DMS114 treated with DMSO at 0.1 percent for 48 hours (cell line): ENCODE measurements around the gene TET2.

ENCODE experiments used
- DNase-seq: peaks from one replicate; lab custom pipeline; 2025; ENCODE audit not compliant: unreplicated experiment; lab: John Stamatoyannopoulos, UW

Gene TET2

GRCh38 chr4:105140684-105141490, 5.8 kb upstream of the TET2 start:
- no peak for DNase-seq

GRCh38 chr4:105145156-105145902, 1.3 kb upstream of the TET2 start:
- DNase-seq: no peak

- DNase-seq: no peak
Observed at GRCh38 chr4:105145903-105146275, 787 bp upstream of the TET2 start.

GRCh38 chr4:105147016-105147552, 408 bp downstream of the TET2 start:
- DNase-seq: no peak

- DNase-seq: peak; percentile 32
Observed at GRCh38 chr4:105147553-105148161, 981 bp downstream of the TET2 start.

DNA sequence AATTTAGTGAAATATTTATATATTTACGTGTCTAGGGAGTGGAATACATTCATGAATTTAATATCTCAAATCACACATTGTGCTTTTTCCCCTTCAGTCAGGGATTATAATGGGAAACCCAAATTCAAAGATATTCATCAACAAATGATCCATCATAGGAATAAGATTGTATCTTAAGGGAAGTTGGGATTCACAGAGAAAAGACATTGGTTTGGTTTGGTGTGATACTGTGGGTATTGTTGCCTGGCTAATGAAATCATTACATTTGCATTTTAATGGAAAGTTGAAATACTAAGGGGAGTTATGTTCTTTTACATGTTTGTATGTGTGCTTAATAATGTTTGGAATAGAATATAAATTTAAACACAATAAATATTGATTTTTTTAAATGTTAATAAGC, 1.7 kb downstream of the TET2 start:
- no peak for DNase-seq

GRCh38 chr4:105148776-105149175, 2.1 kb downstream of the TET2 start:
- DNase-seq: no peak

- no peak for DNase-seq
Observed at GRCh38 chr4:105149771-105150170, 3.1 kb downstream of the TET2 start.

GRCh38 chr4:105150503-105150902, 3.8 kb downstream of the TET2 start:
- DNase-seq: no peak

DNA sequence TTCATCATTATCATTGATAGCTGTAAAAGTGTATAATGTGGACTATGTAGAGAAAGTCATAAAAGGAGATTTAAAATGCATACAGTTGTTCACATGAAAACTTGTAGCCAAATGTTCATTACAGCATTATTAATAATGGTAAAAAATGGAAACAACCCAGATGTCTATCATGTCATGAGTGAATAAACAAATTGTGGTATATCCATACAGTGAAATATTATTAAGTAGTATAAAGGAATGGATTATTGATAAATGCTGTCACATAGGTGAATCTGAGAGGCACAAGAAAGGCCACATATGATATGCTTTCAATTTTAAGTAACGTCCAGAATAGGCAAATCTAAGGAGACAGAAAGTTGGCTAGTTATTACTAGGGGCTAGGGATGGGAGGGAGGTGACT, 7.1 kb downstream of the TET2 start:
- DNase-seq: no peak

DNA sequence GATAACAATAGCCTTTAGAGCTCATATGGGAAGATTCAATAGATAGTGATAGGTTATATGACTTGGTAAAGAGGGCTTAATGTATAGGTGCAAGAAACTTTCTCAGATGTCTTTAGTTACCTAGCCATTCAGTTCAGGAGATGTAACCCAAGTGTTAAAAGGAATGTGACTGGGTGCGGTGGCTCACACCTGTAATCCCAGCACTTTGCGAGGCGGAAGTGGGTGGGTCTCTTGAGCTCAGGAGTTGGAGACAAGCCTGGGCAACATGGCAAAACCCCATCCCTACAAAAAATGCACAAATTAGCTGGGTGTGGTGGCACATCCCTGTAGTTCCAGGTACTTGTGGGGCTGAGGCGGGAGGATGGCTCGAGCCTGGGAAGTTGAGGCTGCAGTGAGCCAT, 7.9 kb downstream of the TET2 start:
- DNase-seq: no peak

GRCh38 chr4:105155426-105155825, 8.8 kb downstream of the TET2 start:
- no peak for DNase-seq

- no peak for DNase-seq
Observed at GRCh38 chr4:105158837-105159236, 12.2 kb downstream of the TET2 start.

GRCh38 chr4:105162123-105162796, 15.6 kb downstream of the TET2 start:
- no peak for DNase-seq

- DNase-seq: no peak
Observed at GRCh38 chr4:105164548-105164947, 17.9 kb downstream of the TET2 start.

DNA sequence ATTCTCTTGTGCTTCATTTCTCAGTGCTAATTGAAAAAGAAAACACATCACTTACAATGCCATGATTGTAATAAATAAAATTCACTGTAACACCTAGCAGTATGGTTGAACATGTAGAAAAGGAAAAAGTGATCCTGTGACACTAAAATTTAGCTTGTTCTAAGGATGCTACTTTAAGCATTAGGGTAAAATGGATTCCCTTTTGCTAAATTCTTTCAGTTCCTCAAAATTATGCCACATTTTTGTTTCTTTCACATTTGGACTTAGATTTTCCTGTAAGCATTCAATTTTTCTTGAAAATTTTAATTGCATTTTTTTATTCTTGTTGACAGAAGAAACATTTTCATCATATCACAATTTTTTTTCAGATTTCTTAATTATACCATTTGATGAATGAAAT, 19.4 kb downstream of the TET2 start:
- DNase-seq: no peak

- no peak for DNase-seq
Observed at GRCh38 chr4:105170711-105171110, 24.0 kb downstream of the TET2 start.

- DNase-seq: no peak
Observed at GRCh38 chr4:105171912-105172311, 25.2 kb downstream of the TET2 start.

- no peak for DNase-seq
Observed at GRCh38 chr4:105174098-105174497, 27.4 kb downstream of the TET2 start.

- no peak for DNase-seq
Observed at GRCh38 chr4:105179539-105180401, 33.1 kb downstream of the TET2 start.
